Globus pallidus (tissue), 1 donor: ENCODE results near the gene TLR5.

ENCODE experiments used
- DNase-seq: peaks from one replicate; pipeline ENCODE4 v3.0.0-alpha.2; 2015; ENCODE audit warnings: low spot score

The TLR5 gene

GRCh38 chr1:223150443-223150842 lies 7.4 kb upstream of the TLR5 start:
- DNase-seq = no peak

- no peak for DNase-seq
Measured at GRCh38 chr1:223147873-223148272, 4.8 kb upstream of the TLR5 start.

- DNase-seq = no peak
Measured at GRCh38 chr1:223147409-223147808, 4.4 kb upstream of the TLR5 start.

GRCh38 chr1:223146745-223147144 lies 3.7 kb upstream of the TLR5 start:
- DNase-seq = no peak

GRCh38 chr1:223144914-223145313 lies 1.9 kb upstream of the TLR5 start:
- no peak for DNase-seq

- no peak for DNase-seq
Measured at GRCh38 chr1:223144431-223144830, 1.4 kb upstream of the TLR5 start.

GRCh38 chr1:223143537-223144248 lies 645 bp upstream of the TLR5 start:
- DNase-seq = peak; percentile 22

GRCh38 chr1:223142269-223142668 lies 779 bp downstream of the TLR5 start:
- no peak for DNase-seq

GRCh38 chr1:223140611-223141405 lies 2.2 kb downstream of the TLR5 start:
- DNase-seq = no peak

- DNase-seq = peak; percentile 47
Measured at GRCh38 chr1:223137455-223138085, 5.5 kb downstream of the TLR5 start.

- no peak for DNase-seq
Measured at GRCh38 chr1:223136086-223136485, 7.0 kb downstream of the TLR5 start.

- DNase-seq = no peak
Measured at GRCh38 chr1:223135176-223135942, 7.7 kb downstream of the TLR5 start.

GRCh38 chr1:223133824-223134435 lies 9.1 kb downstream of the TLR5 start:
- DNase-seq = peak; percentile 75

GRCh38 chr1:223133306-223133823 lies 9.7 kb downstream of the TLR5 start:
- no peak for DNase-seq

- peak; percentile 29 for DNase-seq
Measured at GRCh38 chr1:223129229-223129901, 13.7 kb downstream of the TLR5 start.

GRCh38 chr1:223126741-223127140 lies 16.3 kb downstream of the TLR5 start:
- no peak for DNase-seq

- no peak for DNase-seq
Measured at GRCh38 chr1:223125766-223126165, 17.3 kb downstream of the TLR5 start.

GRCh38 chr1:223123011-223123610 lies 19.9 kb downstream of the TLR5 start:
- no peak for DNase-seq

GRCh38 chr1:223118418-223118817 lies 24.6 kb downstream of the TLR5 start:
- DNase-seq = no peak

GRCh38 chr1:223116950-223117349 lies 26.1 kb downstream of the TLR5 start:
- no peak for DNase-seq

GRCh38 chr1:223114871-223115270 lies 28.2 kb downstream of the TLR5 start:
- no peak for DNase-seq
